GM23248 (cell line): ENCODE results near the gene CACFD1.

Experiments used
- EZH2 ChIP-seq: fragments of 200-600 bp; sonication (generic); IDR thresholded peaks from 2 replicates; pipeline ENCODE4 v1.6.1; 2018; ENCODE audit warnings: antibody characterized with exemption, mild to moderate bottlenecking; ENCODE audit not compliant: insufficient read depth, poor library complexity, severe bottlenecking
- EZH2phosphoT487 ChIP-seq: fragments of 200-600 bp; sonication (generic); IDR thresholded peaks from 2 replicates; pipeline ENCODE4 v1.6.1; 2018; ENCODE audit warnings: antibody characterized with exemption, moderate library complexity, mild to moderate bottlenecking, low read depth; ENCODE audit not compliant: insufficient read depth

DNA sequence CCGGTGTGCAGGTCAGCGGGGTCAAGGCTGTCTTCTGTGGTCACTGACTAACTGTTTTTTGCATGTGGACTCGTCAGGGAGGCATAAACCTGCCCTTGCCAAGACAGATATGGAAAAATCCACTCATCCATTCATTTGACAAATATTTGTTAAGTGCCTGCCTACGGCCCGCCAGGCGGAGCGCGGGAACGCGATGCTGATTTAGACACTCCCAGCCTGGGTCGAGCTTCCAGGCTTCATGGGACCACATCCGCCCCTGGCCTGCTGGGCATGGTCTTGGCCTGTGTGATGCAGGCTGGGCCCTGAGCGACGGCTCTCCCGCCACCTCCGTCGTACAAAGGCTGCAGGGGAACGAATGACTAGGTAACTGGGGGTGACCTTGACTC is 46.9 kb downstream of the CACFD1 start:
- TF ChIP-seq EZH2 (no peak), EZH2phosphoT487 (no peak)
